Mesendoderm (in vitro differentiated cells): Measurements from ENCODE around the gene NDUFB10.
A peak's percentile ranks its signal among the peaks of the same experiment; 100 is the strongest.

Experiments
- DNase-seq: peaks from one replicate; pipeline ENCODE4 v3.0.0; 2013
- H2AK5ac ChIP-seq: 2 replicates; pipeline ENCODE4 v1.6.1; 2013; ENCODE audit warnings: low read length, inconsistent platforms
- H2BK120ac ChIP-seq: 2 replicates; pipeline ENCODE4 v1.6.1; 2013; ENCODE audit warnings: low read depth, mild to moderate bottlenecking, low read length, moderate library complexity, mixed read lengths
- H2BK15ac ChIP-seq: replicated peaks from 2 replicates; pipeline ENCODE4 v1.6.1; 2013; ENCODE audit warnings: low read depth, mild to moderate bottlenecking, moderate library complexity
- H2BK5ac ChIP-seq: 2 replicates; pipeline ENCODE4 v1.6.1; 2013; ENCODE audit warnings: low read length, inconsistent platforms
- H3K18ac ChIP-seq: 2 replicates; pipeline ENCODE4 v1.6.1; 2013; ENCODE audit warnings: mild to moderate bottlenecking, low read length, mixed read lengths
- H3K23ac ChIP-seq: one replicate; pipeline ENCODE4 v1.6.1; 2013; ENCODE audit warnings: low read length
- H3K27ac ChIP-seq: 2 replicates; pipeline ENCODE4 v1.5.1; 2013; ENCODE audit warnings: low read depth, mild to moderate bottlenecking, inconsistent platforms, low read length, moderate library complexity
- H3K27me3 ChIP-seq: 2 replicates; pipeline ENCODE4 v1.6.1; 2013; ENCODE audit warnings: low read length, control low read depth, mild to moderate bottlenecking, inconsistent platforms; ENCODE audit not compliant: insufficient read depth, poor library complexity
- H3K36me3 ChIP-seq: 2 replicates; pipeline ENCODE4 v1.6.1; 2013; ENCODE audit warnings: low read length, inconsistent platforms; ENCODE audit not compliant: control insufficient read depth, insufficient read depth
- H3K4ac ChIP-seq: one replicate; pipeline ENCODE4 v1.6.1; 2013; ENCODE audit warnings: low read depth, mild to moderate bottlenecking, low read length, moderate library complexity
- H3K4me1 ChIP-seq: 2 replicates; pipeline ENCODE4 v1.6.1; 2013; ENCODE audit warnings: low read depth, low read length, inconsistent platforms; ENCODE audit not compliant: control insufficient read depth
- H3K4me2 ChIP-seq: 2 replicates; pipeline ENCODE4 v1.6.1; 2013; ENCODE audit warnings: low read length
- H3K4me3 ChIP-seq: 2 replicates; pipeline ENCODE4 v1.5.1; 2013; ENCODE audit warnings: mild to moderate bottlenecking, low read length
- H3K56ac ChIP-seq: one replicate; pipeline ENCODE4 v1.6.1; 2013; ENCODE audit warnings: low read length
- H3K79me1 ChIP-seq: 2 replicates; pipeline ENCODE4 v1.6.1; 2013; ENCODE audit warnings: low read length, inconsistent platforms
- H3K79me2 ChIP-seq: 2 replicates; pipeline ENCODE4 v1.6.1; 2013; ENCODE audit warnings: mild to moderate bottlenecking, low read length; ENCODE audit not compliant: control insufficient read depth, insufficient read depth
- H3K9ac ChIP-seq: 2 replicates; pipeline ENCODE4 v1.6.1; 2013; ENCODE audit warnings: low read length, inconsistent platforms
- H4K5ac ChIP-seq: one replicate; pipeline ENCODE4 v1.6.1; 2013; ENCODE audit warnings: low read length
- H4K8ac ChIP-seq: one replicate; pipeline ENCODE4 v1.6.1; 2013; ENCODE audit warnings: low read depth, mild to moderate bottlenecking, control low read depth, low read length, moderate library complexity
- WGBS: extraction: QIAGEN DNeasy Blood & Tissue Kit; methylation state at CpG from one replicate; pipeline ENCODE4 v1.1.7; 2013; ENCODE audit warnings: low lambda C conversion rate, missing lambda C conversion rate; ENCODE audit not compliant: insufficient coverage; ENCODE audit errors: extremely low coverage; 5-methylcytosine and 5-hydroxymethylcytosine counted together

NDUFB10 gene

GRCh38 chr16:1975432-1976215 is 16.3 kb downstream of the NDUFB10 start:
- Histone ChIP-seq H3K56ac (no peak overlapping the region), H3K4me3 (no peak overlapping the region), H3K9ac (no peak overlapping the region), H2AK5ac (no peak overlapping the region), H4K5ac (no peak overlapping the region), H3K27ac (no peak overlapping the region), H2BK5ac (no peak overlapping the region), H3K4me1 (no peaks in the 10 kb centered on the region), H4K8ac (no peak overlapping the region), H3K23ac (no peak overlapping the region), H2BK15ac (no peak overlapping the region), H3K4me2 (no peak overlapping the region), H3K79me2 (peaks cover 13% of the 10 kb centered on the region), H3K18ac (no peak overlapping the region), H2BK120ac (no peak overlapping the region), H3K27me3 (peaks cover 1% of the 10 kb centered on the region), H3K79me1 (peaks cover 5% of the 10 kb centered on the region), H3K36me3 (peaks cover 4% of the 10 kb centered on the region), H3K4ac (no peak overlapping the region)
- WGBS: no CpG with 5 or more reads among the region's 33 CpGs
- no peak for DNase-seq

GRCh38 chr16:1976216-1976520 is 16.8 kb downstream of the NDUFB10 start:
- no peak overlapping the region for H3K9ac ChIP-seq
- no peak overlapping the region for H4K5ac ChIP-seq
- no peak overlapping the region for H2BK15ac ChIP-seq
- no peak overlapping the region for H3K56ac ChIP-seq
- no peak overlapping the region for H2BK120ac ChIP-seq
- no peaks in the 10 kb centered on the region for H3K4me1 ChIP-seq
- no peak overlapping the region for H4K8ac ChIP-seq
- peaks cover 4% of the 10 kb centered on the region for H3K79me1 ChIP-seq
- no peak overlapping the region for H3K23ac ChIP-seq
- peaks cover 13% of the 10 kb centered on the region for H3K79me2 ChIP-seq
- no peak overlapping the region for H3K4me3 ChIP-seq
- no peak overlapping the region for H2AK5ac ChIP-seq
- H3K27me3 ChIP-seq: peaks cover 7% of the 10 kb centered on the region
- H3K27ac ChIP-seq: no peak overlapping the region
- no peak overlapping the region for H3K4me2 ChIP-seq
- no peak overlapping the region for H3K4ac ChIP-seq
- H3K18ac ChIP-seq: no peak overlapping the region
- no peak for DNase-seq
- WGBS: no CpG with 5 or more reads among the region's 8 CpGs
- no peak overlapping the region for H2BK5ac ChIP-seq
- H3K36me3 ChIP-seq: peaks cover 4% of the 10 kb centered on the region

DNA sequence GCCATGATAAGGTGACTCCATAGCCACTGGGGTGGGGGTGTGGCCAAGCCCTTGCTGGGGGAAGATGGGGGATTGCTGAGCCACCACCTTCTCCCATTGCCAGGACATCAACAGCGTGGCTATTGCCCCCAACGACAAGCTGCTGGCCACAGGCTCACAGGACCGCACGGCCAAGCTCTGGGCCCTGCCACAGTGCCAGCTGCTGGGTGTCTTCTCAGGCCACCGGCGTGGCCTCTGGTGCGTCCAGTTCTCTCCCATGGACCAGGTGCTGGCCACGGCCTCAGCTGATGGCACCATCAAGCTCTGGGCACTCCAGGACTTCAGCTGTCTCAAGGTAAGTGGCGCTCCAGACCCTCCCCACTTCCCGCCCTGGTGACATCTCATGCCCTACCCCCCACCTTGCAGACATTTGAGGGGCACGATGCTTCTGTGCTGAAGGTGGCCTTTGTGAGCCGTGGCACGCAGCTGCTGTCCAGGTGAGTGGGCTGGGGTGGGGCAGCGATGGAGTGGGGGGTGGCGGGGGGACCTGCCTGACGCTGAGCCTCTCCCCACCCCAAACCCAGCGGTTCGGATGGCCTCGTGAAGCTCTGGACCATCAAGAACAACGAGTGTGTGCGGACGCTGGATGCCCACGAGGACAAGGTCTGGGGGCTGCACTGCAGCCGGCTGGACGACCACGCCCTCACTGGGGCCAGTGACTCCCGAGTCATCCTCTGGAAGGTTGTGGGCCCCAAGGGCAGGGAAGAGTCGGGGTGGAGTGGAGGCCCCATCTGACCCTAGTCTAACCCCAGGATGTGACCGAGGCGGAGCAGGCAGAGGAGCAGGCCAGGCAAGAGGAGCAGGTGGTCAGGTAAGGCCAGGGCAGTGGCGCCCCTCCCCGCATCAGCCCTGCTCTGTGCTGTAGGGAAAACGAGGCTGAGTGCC is 17.9 kb downstream of the NDUFB10 start:
- Histone ChIP-seq H4K5ac (no peak overlapping the region), H3K56ac (no peak overlapping the region), H4K8ac (no peak overlapping the region), H3K79me1 (peaks cover 4% of the 10 kb centered on the region), H3K4me1 (no peaks in the 10 kb centered on the region), H3K4me3 (no peak overlapping the region), H3K79me2 (peaks cover 11% of the 10 kb centered on the region), H3K18ac (no peak overlapping the region), H2BK15ac (no peak overlapping the region), H3K4ac (no peak overlapping the region), H3K9ac (no peak overlapping the region), H3K36me3 (peaks cover 4% of the 10 kb centered on the region), H2AK5ac (no peak overlapping the region), H3K4me2 (no peak overlapping the region), H2BK5ac (no peak overlapping the region), H3K27me3 (peaks cover 9% of the 10 kb centered on the region), H3K27ac (no peak overlapping the region), H3K23ac (no peak overlapping the region), H2BK120ac (no peak overlapping the region)
- no CpG with 5 or more reads among the region's 33 CpGs for WGBS
- no peak for DNase-seq

GRCh38 chr16:1977875-1978268 is 18.5 kb downstream of the NDUFB10 start:
- H2BK15ac ChIP-seq: no peak overlapping the region
- no peak overlapping the region for H3K27ac ChIP-seq
- H3K23ac ChIP-seq: no peak overlapping the region
- H3K9ac ChIP-seq: no peak overlapping the region
- H2AK5ac ChIP-seq: no peak overlapping the region
- no peak for DNase-seq
- peaks cover 4% of the 10 kb centered on the region for H3K79me2 ChIP-seq
- no peak overlapping the region for H3K56ac ChIP-seq
- H3K4ac ChIP-seq: no peak overlapping the region
- no CpG with 5 or more reads among the region's 18 CpGs for WGBS
- peaks cover 9% of the 10 kb centered on the region for H3K27me3 ChIP-seq
- peaks cover under 1% of the 10 kb centered on the region for H3K79me1 ChIP-seq
- H3K4me1 ChIP-seq: no peaks in the 10 kb centered on the region
- peaks cover 4% of the 10 kb centered on the region for H3K36me3 ChIP-seq
- no peak overlapping the region for H2BK5ac ChIP-seq
- no peak overlapping the region for H4K8ac ChIP-seq
- no peak overlapping the region for H4K5ac ChIP-seq
- H2BK120ac ChIP-seq: no peak overlapping the region
- H3K4me2 ChIP-seq: no peak overlapping the region
- H3K18ac ChIP-seq: no peak overlapping the region
- no peak overlapping the region for H3K4me3 ChIP-seq

- H3K18ac ChIP-seq: no peak overlapping the region
- H3K56ac ChIP-seq: peak overlapping the region; percentile 83
- no peaks in the 10 kb centered on the region for H3K79me2 ChIP-seq
- DNase-seq: no peak
- H4K5ac ChIP-seq: no peak overlapping the region
- peaks cover 9% of the 10 kb centered on the region for H3K27me3 ChIP-seq
- peaks cover 4% of the 10 kb centered on the region for H3K36me3 ChIP-seq
- H3K79me1 ChIP-seq: no peaks in the 10 kb centered on the region
- H3K27ac ChIP-seq: no peak overlapping the region
- no peak overlapping the region for H3K23ac ChIP-seq
- peaks cover 3% of the 10 kb centered on the region for H3K4me1 ChIP-seq
- no peak overlapping the region for H2BK15ac ChIP-seq
- H3K4me3 ChIP-seq: no peak overlapping the region
- no peak overlapping the region for H3K4ac ChIP-seq
- no peak overlapping the region for H2BK5ac ChIP-seq
- no CpG with 5 or more reads among the region's 37 CpGs for WGBS
- H3K9ac ChIP-seq: peak overlapping the region; percentile 62
- no peak overlapping the region for H2BK120ac ChIP-seq
- no peak overlapping the region for H2AK5ac ChIP-seq
- H4K8ac ChIP-seq: no peak overlapping the region
- H3K4me2 ChIP-seq: peak overlapping the region; percentile 14
These were observed 19.3 kb downstream of the NDUFB10 start for GRCh38 chr16:1978476-1979120.
